GM19025 (cell line): ENCODE data around the gene GJD4.

Source experiments
- ATAC-seq: cut with Tn5 transposase; IDR thresholded peaks from one replicate; pipeline ENCODE4 v1.9.1; 2021; ENCODE audit warnings: mild to moderate bottlenecking, low read depth, moderate library complexity; ENCODE audit not compliant: unreplicated experiment

The GJD4 gene

DNA sequence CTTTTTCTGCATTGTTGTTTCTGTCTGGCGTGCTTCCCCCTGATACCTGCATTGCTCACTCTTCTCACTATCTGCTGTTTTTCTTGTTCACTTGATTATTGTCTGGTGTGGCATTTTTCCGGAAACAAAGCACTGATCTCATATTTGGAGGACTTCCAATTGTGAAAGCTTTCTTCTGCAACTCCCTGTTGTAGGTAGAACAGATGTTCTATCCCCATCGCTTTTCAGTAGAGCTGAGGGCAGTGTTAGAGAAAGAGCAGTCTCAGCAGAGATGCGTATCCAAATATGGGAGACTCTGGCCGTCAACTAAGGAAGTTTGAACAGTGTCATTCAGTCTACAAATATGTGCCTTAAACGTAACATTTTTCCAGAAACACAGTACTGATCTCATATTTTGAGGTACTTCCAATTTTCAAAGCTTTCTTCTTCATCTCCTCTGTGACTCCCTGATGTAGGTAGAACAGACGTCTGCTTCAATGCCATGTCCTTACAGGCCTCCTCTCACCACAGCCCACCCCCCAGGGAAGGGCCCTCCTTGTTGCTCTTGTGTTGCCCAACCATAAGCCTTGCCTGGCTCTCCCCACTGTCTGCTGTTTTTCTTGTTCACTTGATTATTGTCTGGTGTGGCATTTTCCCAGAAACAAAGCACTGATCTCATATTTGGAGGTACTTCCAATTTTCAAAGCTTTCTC lies 27.1 kb upstream of the GJD4 start:
- no peak for ATAC-seq

DNA sequence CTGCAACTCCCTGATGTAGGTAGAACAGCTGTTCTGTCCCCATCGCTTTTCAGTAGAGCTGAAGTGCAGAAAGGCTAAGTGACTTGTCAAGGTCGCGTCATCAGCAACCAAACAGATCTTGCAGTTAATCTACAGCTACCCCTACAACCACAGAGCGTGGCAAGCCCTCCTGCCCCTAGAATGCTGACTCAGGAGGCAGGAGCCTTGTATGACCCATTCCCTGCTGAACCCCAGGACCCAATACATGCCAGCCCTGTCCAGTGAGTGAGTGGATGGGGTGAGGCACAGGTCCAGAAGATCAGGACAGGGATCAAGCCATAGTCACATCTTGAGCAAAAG lies 26.6 kb upstream of the GJD4 start:
- no peak for ATAC-seq

DNA sequence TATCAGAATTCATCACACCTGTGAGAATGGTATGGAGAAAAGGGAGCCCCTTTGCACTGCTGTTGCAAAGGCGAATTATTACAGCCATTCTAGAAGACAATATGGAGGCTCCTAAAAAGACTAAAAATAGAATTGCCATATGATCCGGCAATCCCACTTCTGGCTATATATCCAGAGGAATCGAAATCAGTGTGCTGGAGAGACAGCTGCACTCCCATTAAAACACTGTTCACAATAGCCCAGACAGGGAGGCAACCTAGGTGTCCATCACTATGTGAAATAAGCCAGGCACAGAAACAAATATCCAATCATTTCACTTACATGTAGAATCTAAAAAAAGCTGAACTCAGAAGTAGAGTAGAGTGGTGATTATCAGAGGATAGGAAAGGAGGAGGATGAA lies 26.0 kb upstream of the GJD4 start:
- ATAC-seq = no peak

DNA sequence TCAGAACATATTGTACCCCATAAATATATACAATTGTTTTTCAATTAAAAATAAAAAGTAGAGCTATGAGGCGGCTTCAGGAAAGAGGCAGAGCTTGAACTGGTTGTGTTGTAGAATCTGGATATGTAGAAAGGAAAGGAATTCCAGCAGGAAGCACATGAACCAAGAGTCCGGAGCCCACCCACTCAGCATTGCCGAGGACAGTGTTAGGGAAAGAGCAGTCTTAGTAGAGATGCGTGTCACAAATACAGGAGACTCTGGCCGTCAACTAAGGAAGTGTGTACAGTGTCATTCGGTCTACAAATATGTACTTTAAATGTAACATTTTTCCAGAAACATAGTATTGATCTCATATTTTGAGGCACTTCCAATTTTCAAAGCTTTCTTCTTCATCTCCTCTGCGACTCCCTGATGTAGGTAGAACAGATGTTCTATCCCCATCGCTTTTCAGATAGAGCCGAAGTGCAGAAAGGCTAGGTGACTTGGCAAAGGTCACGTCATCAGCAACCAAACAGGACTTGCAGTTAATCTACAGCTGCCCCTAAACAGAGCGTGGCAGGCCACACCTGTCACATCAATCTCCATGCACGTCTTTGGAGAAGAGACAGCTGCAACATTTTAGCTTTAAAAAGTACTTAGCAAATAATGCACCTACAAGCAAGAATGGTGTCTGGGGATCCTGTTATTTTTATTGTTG lies 25.3 kb upstream of the GJD4 start:
- ATAC-seq = no peak

DNA sequence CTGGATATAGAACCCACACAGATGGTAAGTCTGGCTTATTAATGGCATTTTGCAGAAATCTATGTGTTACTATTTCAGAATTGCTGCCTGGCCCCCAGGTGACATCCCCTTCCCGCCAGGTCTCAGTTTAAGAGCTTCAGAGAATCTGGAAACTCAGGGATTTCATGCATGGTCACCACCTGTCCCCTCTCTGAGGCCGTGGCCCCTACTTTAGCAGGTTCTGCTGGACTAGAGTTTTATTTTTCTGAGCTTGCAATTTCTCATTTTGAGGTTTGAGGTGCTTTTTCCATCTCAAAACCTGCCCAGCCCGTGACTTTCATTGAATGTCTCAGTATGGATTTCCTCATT lies 24.7 kb upstream of the GJD4 start:
- no peak for ATAC-seq

DNA sequence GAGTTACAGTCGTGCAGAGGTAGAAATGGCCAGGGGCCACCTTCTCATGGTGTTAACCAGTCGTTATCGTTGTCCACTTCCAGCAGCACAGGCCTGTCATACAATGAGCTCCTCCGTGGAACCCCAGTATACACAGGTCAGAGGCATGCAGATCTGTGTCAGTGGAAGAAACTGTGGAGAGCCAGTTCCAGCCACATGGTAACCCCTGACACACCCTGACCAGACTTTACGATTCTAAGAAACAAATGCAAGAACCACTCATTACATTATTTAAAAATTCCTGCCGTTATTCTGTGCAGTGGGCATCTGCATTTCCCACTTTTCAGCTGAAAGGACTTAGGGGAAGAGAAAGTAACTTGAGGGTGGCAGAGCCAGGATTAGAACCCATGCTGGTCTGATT lies 23.5 kb upstream of the GJD4 start:
- ATAC-seq = no peak

DNA sequence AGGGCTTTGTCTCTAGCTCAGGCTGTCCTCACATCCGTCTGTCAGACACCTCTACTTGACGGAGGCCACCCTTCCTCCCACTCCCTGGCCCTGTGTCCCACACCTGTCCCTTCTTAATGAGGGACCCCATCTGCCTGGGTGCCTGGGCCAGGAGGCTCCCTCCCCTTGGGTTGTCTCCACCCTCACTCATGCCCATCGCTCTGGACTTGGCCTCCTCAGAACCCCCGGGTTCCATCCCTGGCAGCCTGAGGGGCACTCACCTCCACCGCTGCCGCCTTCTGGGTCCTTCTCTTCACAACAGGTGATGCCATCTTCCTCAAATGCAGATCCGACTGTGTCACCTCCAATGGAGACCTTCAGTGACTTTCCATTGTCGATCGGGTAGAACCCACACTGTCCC lies 20.2 kb upstream of the GJD4 start:
- no peak for ATAC-seq

DNA sequence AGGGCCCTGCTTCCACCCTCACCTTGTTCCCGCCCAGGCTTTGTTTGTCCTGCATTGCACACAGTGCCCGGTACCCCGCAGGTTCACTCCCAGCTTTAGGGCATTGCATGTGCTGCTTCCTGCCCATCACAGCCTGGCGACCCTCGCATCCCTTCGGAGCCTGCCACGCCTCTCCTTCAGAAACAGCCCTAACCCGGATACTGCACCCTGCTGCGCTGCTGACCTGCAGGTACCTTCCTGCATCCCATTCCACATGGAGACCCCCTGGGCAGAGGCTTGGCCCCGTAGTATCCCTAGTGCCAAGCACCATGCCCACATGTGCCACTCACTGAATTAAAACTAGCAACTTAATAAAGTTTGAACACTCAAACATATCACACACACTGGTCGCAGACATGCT lies 19.8 kb upstream of the GJD4 start:
- ATAC-seq = no peak

DNA sequence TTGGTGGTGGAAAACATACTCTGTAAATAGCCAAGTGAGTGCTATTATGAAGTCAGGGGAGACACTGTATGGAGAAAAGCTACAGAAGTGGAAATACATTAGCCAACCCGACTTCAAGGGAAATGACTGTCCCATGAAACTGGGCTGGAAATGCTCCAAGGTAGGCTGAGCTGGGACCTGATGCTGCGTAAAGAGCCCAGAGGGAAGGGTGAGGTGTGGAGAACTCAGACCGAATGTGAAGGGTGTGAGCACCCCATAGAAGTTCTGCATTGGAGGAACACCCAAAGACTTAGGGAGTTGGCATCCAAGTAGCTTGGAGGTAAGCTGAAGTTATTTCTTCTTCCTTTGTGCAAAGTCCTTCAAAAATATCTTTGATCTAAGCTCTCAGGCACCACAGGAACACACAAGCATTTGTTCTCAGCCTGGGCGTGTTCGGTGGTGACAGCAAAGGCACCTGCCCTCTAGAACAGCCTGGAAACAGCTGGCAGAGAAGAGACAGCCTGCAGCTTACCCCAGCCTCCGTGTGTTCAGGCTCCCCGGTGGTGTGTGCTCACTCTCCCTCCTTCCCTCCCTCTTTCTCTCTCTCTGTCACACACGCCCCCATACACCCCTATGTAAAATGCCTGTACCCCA lies 19.1 kb upstream of the GJD4 start:
- no peak for ATAC-seq

DNA sequence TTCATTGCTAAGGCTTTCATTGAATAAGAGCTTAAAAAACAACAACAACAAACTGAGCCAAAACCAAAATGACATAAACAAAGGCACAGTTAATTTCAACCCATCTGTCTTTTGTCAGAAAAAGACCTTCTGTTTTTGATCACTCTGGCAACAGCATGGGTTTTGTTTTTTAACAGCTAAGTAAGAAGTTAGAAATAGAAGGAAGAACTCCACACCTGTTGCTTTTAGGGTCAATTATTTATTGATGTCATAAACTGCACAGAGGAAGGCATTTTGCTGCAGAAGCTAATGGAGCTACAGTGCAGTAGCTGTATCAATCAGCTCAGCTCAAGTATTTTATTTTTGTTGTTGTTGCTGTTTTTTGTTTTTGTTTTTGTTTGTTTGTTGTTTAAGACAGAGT lies 16.3 kb upstream of the GJD4 start:
- ATAC-seq = no peak

DNA sequence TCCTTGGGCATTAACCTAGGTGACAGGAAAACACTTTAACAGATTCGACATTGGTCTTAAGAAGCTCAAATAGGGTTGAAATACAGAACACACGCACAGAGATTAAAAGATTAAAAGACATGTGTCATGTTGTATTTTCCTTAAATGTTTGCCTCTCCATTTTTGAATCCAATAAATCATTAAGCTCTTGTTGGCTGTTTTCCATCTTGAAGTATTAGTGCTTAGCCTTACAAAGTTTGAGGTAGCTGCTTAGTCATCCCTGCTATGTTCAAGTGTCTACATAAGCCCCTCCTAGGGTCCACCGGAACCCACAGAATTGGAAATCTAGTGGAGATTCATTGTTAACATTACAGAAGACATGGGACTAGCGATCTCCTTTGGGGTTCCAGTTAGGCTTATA lies 12.7 kb upstream of the GJD4 start:
- ATAC-seq = no peak

DNA sequence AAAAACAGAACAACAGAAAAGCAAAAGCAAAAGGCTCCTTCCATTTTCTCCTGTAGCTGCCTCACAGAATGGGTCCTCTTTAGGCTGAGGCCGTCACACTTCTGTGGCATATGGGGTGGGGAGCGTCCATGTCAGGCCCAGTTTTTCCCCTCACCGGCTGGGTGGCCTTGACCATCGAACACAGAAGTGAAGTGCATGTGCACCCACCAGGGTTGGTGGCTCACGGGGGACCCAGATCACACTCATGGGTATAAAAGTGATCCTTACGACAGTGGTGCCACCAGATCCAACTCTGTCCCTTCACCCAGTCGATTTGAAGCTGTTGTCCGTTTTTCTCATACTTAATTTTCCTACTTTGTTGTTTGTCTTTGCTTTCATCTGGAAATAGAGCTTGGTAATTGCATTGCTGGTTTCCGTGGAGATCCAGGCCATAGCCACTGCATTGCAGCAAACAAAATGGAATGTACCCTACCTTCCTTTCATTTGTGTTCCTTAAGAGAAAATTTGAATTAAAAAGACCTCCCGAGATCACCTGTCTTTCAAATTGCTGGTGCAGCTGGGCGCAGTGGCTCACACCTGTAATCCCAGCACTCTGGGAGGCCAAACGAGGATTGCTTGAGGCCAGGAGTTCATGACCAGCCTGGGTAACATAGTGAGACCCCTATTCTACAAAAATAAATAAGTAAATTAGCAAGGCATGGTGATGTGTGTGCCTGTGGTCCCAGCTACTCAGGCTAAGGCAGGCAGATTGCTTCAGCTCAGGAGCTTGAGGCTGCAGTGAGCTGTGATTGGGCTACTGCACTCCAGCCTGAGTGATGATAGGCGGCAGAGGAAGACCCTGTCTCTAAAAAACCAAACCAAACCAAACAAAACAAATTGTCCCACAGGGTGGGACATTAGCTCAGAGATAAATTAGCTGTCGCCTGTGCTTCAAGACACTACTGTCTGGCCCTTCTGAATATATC lies 10.7 kb upstream of the GJD4 start:
- no peak for ATAC-seq

DNA sequence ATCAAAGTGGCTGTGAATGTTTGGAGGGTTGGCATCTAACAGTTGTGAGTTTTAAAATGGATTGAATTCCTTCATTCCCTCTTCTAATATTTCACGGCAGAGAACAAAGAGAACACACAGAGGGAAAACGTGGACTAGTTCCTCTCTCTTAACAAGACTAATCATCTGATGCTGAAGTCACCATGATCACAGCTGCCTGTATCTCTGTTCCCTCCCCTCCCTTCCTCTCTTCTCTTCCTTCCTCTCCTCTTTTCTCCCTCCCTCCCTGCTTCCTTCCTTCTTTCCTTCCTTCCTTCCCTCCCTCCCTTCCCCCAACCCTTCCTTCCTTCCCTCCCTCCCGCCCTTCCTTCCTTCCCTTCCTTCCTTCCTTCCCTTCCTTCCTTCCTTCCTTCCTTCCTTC lies 10.0 kb upstream of the GJD4 start:
- no peak for ATAC-seq

DNA sequence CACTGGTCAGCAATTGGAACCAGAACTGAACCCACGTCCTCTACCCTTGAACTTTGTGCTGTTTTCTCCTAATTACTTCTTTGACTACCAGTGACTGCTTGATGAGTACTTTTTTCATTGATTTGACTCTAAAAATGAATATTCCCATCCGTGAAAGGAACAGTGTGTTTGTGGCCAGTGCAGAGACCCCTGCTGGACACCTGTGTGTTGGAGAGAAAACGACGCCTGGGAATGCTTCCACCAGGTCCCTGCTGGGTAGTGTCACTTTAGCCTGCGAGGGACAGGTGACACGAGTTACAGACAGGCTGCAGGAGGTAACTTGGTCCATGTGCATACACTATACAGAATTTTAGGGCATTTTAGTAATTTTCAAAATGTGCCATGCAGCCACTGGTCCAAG lies 6.8 kb upstream of the GJD4 start:
- ATAC-seq = no peak

DNA sequence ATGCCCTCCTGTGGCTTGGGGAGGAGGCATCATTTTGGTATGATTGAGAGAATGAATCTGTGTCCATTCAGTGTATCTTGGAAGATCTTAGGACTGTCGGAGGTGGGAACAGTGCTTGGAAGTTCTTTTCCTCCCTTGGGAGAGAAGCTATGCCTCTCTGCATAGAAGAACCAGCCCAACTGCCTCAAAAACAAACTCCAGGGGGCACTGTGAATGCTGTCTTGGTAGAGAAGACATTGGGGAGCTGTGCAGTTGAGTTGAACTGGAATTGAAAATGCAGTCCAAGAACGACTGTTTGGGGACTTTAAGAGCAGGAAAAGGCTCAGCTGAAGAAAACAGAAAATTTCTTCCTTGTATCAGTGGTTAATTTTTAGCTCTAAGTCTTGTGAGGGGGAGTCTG lies 4.9 kb upstream of the GJD4 start:
- no peak for ATAC-seq

DNA sequence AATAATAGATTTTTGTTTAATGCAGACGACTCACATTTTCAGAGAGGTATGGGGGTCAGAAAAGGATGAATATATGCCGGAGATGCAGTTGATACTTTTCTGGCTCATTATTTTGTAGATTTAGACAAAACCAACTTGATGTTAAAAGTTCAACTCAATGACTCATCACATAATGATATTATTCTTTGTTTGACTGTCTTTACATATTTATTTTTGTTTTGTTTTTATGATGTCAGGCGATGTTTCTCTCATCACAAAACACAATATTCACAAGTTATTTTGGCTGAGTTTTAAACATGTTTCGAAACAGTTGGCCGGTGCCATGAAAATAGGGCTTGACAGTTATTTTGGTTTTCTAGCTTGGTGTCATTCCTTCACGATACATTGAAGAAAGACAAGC lies 1.3 kb downstream of the GJD4 start:
- ATAC-seq = no peak

DNA sequence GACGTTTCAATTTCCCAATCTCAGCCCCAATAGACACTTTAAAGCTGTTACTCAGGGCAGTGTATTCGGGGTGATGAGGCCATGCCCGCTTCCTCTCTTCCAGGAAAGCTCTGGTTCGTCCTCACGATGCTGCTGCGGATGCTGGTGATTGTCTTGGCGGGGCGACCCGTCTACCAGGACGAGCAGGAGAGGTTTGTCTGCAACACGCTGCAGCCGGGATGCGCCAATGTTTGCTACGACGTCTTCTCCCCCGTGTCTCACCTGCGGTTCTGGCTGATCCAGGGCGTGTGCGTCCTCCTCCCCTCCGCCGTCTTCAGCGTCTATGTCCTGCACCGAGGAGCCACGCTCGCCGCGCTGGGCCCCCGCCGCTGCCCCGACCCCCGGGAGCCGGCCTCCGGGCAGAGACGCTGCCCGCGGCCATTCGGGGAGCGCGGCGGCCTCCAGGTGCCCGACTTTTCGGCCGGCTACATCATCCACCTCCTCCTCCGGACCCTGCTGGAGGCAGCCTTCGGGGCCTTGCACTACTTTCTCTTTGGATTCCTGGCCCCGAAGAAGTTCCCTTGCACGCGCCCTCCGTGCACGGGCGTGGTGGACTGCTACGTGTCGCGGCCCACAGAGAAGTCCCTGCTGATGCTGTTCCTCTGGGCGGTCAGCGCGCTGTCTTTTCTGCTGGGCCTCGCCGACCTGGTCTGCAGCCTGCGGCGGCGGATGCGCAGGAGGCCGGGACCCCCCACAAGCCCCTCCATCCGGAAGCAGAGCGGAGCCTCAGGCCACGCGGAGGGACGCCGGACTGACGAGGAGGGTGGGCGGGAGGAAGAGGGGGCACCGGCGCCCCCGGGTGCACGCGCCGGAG lies 2.6 kb downstream of the GJD4 start:
- no peak for ATAC-seq

DNA sequence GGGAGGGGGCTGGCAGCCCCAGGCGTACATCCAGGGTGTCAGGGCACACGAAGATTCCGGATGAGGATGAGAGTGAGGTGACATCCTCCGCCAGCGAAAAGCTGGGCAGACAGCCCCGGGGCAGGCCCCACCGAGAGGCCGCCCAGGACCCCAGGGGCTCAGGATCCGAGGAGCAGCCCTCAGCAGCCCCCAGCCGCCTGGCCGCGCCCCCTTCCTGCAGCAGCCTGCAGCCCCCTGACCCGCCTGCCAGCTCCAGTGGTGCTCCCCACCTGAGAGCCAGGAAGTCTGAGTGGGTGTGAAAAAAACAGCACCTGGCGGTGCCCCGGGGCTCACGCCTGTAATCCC lies 3.2 kb downstream of the GJD4 start:
- ATAC-seq = no peak

DNA sequence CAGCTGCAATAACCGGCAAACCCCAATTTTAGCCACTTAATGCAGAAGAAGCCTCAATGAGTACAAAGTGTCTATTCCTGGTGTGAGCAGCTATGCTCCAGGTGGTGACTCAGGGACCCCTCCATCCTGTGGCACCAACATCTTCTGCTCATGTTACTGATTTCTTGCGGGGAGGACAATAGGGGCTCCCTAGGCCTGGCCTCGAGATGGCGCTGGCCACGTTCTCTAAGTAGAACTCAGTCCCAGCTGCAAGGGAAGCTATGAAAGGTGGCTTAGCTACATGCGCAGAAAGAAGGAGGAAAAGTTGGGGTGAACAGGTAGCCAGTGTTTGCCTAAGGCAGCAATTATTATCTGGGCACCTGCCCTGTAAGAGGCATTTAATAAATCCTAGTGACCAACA lies 6.6 kb downstream of the GJD4 start:
- ATAC-seq = no peak

DNA sequence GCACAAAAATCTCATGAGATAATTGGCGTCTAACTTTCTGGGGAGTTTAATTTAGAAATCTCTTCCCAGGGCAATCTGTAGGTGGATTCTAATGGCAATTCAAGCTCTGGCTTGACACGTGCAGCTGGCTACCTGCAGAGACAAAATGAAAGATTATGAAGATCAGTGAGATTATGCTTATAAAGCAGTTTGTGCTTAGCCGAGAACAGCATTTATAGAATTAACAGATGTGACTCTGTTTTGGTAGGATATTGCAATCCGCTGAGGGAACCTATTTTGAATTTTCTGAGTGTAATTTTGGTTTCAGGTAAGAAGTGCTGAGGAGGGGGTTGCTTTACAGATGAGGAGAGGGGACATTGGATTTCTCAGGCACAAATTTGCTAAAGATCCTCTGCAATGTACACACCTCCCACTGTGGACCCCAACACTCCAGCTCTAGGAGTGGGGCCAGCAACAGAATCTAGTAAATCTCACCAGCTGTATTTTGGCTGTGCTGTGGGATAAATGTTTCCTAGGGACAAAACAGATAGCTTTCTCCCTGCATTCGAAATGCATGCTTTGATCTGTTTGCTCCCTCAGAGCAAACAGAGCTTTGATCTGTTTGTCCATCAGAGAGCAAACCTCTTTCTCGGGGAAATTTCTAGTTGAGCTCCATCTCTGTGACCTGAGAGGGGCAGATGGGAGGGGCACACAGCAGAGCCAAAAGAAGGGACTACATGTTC lies 7.4 kb downstream of the GJD4 start:
- no peak for ATAC-seq
